Thymus (tissue), 11 donors: Measurements from ENCODE around the gene SIAH3. TPM values are rescaled to one million over a fixed set of nuclear protein-coding genes. Genes with fewer than 3 reads are reported as not detected.

Experiments
- DNase-seq, 9 donors: peaks; one replicate each; pipeline ENCODE4 v3.0.0-alpha.2; 2013; ENCODE audit warnings: low spot score in 9 of 9, low read depth in 6 of 9, missing footprints in 1 of 9
- H3K27ac ChIP-seq, 2 donors: one replicate each; pipeline ENCODE4 v1.5.1; 2013; ENCODE audit warnings: control low read depth in 1 of 2, low read depth in 1 of 2, low read length in 1 of 2, mild to moderate bottlenecking in 1 of 2, moderate library complexity in 1 of 2
- H3K27me3 ChIP-seq, 2 donors: one replicate each; pipeline ENCODE4 v1.5.1; 2013; ENCODE audit warnings: low read length in 1 of 2; ENCODE audit not compliant: control insufficient read depth in 2 of 2, insufficient read depth in 1 of 2
- H3K36me3 ChIP-seq, 2 donors: one replicate each; pipeline ENCODE4 v1.5.1; 2013; ENCODE audit warnings: low read length in 1 of 2, mild to moderate bottlenecking in 1 of 2, moderate library complexity in 1 of 2; ENCODE audit not compliant: control insufficient read depth in 2 of 2, insufficient read depth in 2 of 2
- H3K4me1 ChIP-seq, 2 donors: one replicate each; pipeline ENCODE4 v1.5.1; 2013; ENCODE audit warnings: low read length in 2 of 2; ENCODE audit not compliant: control insufficient read depth in 2 of 2, insufficient read depth in 2 of 2
- H3K4me3 ChIP-seq, 2 donors: one replicate each; pipeline ENCODE4 v1.5.1; 2013; ENCODE audit warnings: low read length in 2 of 2, control low read depth in 1 of 2, mild to moderate bottlenecking in 1 of 2
- H3K9me3 ChIP-seq, 2 donors: one replicate each; pipeline ENCODE4 v1.5.1; 2013; ENCODE audit warnings: low read length in 1 of 2, mild to moderate bottlenecking in 1 of 2; ENCODE audit not compliant: control insufficient read depth in 2 of 2, insufficient read depth in 1 of 2
- WGBS: extraction: QIAGEN DNeasy Blood & Tissue Kit; methylation state at CpG from one replicate; pipeline ENCODE4 v1.1.7; 2013; 5-methylcytosine and 5-hydroxymethylcytosine counted together
- polyA plus RNA-seq: library from polyadenylated mRNA; stranded (reverse); fragments of 200-250 nt; gene quantifications from one replicate; pipeline ENCODE4 v1.2.3, GENCODE V29; 2013
- total RNA-seq: library from RNA; stranded (reverse); fragments of 120-200 nt; gene quantifications from one replicate; pipeline ENCODE4 v1.2.4, GENCODE V29; 2013
- donor health status: healthy.

The SIAH3 gene
- total and polyA plus RNA-seq, 2 donors: 0.07 to 0.14 TPM

DNA sequence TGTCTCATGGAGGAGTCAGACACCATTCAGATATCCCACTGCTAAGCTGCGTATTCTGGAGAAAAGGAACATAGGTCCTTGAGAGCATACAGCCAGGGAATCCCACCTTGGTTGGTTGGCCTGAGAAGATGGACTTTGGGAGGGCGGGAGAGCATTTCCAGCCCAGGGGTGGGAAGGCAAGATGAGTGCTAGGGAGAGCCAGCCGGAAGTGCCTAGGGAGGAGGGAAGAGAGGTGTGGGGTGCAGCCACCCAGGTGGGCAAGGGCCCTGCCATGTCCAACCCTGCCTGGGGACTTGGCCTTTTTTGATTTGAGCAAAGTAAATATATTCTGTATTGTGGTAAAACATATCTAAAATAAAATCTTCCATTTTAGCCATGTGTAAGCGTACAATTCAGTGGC, 19.7 kb downstream of the SIAH3 start:
- H3K27me3 ChIP-seq: no peaks in the 10 kb centered on the region
- H3K9me3 ChIP-seq: no peaks in the 10 kb centered on the region
- WGBS: over 99% methylated on average over 4 of the region's 4 CpGs
- H3K4me3 ChIP-seq: no peak overlapping the region
- H3K4me1 ChIP-seq: no peaks in the 10 kb centered on the region
- no peak for DNase-seq
- H3K36me3 ChIP-seq: no peaks in the 10 kb centered on the region
- H3K27ac ChIP-seq: no peak overlapping the region

DNA sequence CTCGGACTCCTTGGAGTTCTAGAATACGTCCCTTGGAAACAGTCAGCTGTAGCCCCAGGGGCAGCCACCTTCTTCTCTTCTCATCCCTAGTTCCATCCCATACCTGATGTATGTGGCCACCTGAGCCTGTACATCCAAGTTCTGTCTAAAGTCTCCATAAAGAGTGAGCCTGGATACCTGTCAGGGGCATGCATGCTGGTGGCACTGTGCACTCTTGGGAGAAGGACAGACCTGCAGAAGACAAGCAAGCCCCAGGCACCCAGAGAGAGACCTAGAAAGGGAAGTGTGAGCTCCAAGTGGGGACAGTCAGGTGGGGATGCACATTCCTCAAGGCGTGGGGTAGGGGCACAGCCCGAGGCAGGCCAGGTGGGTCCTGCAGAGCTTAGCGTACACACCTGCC, 21.4 kb downstream of the SIAH3 start:
- Histone ChIP-seq H3K36me3 (no peaks in the 10 kb centered on the region), H3K27ac (no peak overlapping the region), H3K4me3 (no peak overlapping the region), H3K4me1 (no peaks in the 10 kb centered on the region), H3K27me3 (no peaks in the 10 kb centered on the region), H3K9me3 (no peaks in the 10 kb centered on the region)
- no peak for DNase-seq
- WGBS: 94% methylated on average over 5 of the region's 5 CpGs

DNA sequence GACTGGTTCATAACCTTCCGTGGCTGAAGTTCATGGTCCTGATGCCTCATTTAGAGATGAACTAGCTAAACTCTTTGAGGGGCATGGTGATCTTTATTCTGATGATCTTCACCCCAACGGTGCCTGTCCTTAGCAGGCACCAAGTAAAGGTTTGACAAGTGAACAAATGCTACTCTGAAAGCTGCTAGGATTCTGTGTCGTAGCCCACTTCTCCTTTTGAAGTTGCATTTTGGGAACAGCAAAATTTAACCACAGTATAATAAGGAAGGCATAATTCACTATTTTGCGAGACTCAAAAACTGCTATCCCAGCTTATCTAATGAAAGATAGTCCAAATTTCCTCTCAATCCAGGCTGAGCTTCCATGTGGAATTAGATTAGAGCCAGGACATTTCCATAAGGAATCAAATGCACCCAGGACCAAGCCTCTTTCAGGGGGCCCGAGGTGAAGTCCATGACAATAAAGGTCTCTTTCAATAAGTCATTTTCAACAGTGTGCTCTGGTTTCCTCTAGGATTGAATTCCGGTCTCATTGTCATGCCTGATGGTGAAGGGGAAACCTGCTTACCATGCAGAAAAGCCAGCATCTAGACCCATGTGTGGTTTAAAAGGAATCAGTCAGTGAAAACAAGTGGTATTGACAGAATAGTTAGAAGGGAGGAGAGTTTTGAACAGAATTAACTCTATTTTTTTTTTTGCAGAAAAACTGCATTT, 23.1 kb downstream of the SIAH3 start:
- Histone ChIP-seq H3K9me3 (no peaks in the 10 kb centered on the region), H3K27ac (no peak overlapping the region), H3K4me1 (no peaks in the 10 kb centered on the region), H3K27me3 (no peaks in the 10 kb centered on the region), H3K4me3 (no peak overlapping the region), H3K36me3 (no peaks in the 10 kb centered on the region)
- WGBS: 64% methylated on average over 6 of the region's 6 CpGs
- no peak for DNase-seq

DNA sequence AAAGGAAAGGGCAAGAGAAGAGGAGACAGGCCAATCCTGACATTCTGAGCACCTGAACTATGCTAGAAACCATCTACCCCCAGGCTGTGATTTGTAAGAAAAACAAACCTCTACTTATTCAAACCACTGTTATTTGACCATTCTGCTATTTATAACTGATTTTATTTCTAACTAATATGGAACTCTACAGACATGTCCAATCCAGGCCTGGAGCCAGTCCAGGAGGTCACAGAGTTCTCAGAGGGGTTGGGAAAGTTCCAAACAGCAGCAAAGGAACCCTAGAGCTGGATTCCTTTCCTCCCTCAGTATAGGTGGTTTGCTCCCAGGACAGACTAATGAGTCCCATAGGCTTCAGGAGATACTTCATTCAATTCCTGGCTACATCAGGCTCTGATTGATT, 24.2 kb downstream of the SIAH3 start:
- no peak for DNase-seq
- H3K27me3 ChIP-seq: no peaks in the 10 kb centered on the region
- no peak overlapping the region for H3K27ac ChIP-seq
- no peaks in the 10 kb centered on the region for H3K9me3 ChIP-seq
- no peaks in the 10 kb centered on the region for H3K36me3 ChIP-seq
- H3K4me3 ChIP-seq: no peak overlapping the region
- no peaks in the 10 kb centered on the region for H3K4me1 ChIP-seq

DNA sequence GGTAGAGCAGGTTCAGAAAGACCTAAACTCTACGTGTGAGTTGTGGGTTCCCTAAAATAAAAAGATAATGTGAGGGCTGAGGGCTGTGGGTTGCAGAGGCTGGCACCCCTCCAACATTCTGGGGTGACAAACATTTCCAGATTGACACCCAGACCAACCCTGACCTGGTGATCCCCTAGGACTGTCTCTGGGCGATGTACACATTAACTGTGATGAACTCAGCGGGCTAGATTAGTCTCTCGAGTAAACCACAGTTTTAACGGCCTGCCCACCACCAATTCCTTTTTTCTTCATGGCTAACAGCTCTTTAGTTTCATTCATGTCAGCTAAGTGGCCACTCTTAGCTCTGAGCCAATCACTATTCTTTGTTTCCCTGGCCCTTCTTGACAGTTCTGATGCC, 24.8 kb downstream of the SIAH3 start:
- WGBS: 11% methylated on average over 5 of the region's 5 CpGs
- H3K4me1 ChIP-seq: no peaks in the 10 kb centered on the region
- no peak for DNase-seq
- H3K36me3 ChIP-seq: no peaks in the 10 kb centered on the region
- H3K27ac ChIP-seq: no peak overlapping the region
- H3K9me3 ChIP-seq: no peaks in the 10 kb centered on the region
- no peaks in the 10 kb centered on the region for H3K27me3 ChIP-seq
- no peak overlapping the region for H3K4me3 ChIP-seq

DNA sequence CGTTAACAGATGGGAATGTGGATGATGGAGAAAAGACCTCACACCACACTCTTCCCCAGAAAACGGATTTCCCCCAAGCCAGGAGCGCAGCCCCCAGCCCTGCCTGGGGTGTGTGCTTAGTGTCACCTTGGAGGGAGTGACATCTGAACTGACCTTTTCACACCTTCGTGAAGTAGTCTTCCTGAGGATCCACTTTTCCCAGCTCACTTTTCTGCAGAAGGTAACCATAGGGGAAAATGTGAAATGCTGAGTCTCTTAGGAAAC, 26.2 kb downstream of the SIAH3 start:
- WGBS: 98% methylated on average over 4 of the region's 4 CpGs
- DNase-seq: no peak
- Histone ChIP-seq H3K27ac (no peak overlapping the region), H3K27me3 (no peaks in the 10 kb centered on the region), H3K36me3 (no peaks in the 10 kb centered on the region), H3K9me3 (no peaks in the 10 kb centered on the region), H3K4me3 (no peak overlapping the region), H3K4me1 (no peaks in the 10 kb centered on the region)

DNA sequence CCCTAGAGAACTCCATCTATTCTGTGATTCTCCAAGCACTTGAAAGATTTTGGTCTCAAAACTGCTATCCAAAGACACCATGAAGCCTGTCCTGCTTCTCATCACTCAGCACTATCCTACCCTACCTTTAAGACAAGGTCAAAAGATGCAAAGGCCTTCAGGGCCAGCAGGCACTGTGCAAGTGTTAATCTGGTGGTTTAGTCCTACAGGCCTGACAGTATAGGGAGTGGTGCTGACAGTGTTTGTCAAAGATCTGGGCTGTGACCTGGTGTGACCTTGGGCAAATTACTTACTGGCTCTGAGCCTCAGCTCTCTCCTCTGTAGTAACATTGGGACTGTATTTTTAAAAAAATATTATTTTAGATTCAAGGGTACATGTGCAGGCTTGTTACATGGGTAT, 28.0 kb downstream of the SIAH3 start:
- Histone ChIP-seq H3K4me3 (no peak overlapping the region), H3K4me1 (no peaks in the 10 kb centered on the region), H3K9me3 (no peaks in the 10 kb centered on the region), H3K27me3 (no peaks in the 10 kb centered on the region), H3K27ac (no peak overlapping the region), H3K36me3 (no peaks in the 10 kb centered on the region)
- no peak for DNase-seq

DNA sequence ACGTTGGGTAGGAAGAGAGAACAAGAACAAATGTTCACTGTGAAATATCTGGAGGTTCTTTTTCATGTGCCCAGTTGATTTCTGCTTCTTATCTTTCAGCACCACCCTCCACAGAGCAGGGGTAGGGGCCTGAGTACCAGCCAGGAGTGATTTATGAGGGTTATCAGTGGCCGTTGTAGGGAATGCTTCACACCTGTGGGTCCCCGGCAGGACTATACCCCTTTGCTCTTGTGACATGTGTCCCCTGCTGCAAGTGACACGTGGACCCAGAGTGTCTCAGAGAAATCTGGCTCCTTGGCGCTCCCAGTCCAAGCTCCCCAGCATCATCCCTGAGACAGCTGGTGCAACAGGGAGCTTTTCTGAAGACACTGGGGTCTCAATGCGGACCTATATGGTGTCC, 29.7 kb downstream of the SIAH3 start:
- WGBS: 91% methylated on average over 6 of the region's 6 CpGs
- no peak for DNase-seq
- H3K27ac ChIP-seq: no peak overlapping the region
- no peak overlapping the region for H3K4me3 ChIP-seq
- H3K36me3 ChIP-seq: no peaks in the 10 kb centered on the region
- no peaks in the 10 kb centered on the region for H3K27me3 ChIP-seq
- no peaks in the 10 kb centered on the region for H3K4me1 ChIP-seq
- no peaks in the 10 kb centered on the region for H3K9me3 ChIP-seq

DNA sequence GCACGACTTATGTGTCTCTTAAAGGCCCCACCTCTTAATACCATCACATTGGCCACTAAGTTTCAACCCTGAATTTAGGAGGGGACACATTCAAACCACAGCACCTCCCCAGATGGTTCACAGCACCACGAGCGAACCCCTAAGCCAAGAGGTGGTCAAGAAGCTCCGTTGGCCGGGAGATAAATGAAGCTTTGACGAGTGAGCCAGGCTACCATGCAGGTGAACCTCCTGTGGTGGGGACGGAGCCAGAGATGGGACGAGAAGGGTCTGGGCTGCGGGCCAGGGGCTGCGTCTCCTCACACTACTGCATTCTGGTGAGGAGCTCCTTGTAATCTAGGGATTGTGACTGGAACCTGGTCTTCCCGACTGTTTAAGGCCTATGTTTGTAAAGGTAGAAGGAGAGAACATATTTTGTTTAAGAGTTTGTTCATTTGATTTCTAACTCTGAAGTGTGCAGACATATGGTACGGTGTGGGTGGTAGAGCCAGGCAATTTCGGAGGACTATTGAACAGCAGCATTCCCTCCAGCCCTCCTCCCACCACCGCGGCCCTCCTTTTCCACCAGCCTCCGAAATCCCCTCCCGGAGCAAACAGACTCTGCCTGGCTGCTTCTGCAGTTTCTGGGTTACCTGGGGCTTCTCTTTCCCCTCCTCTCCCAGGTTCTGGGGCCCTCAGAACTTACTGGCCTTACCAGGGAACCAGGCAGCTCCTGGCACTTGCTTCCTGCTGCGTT, 31.3 kb downstream of the SIAH3 start:
- no peaks in the 10 kb centered on the region for H3K9me3 ChIP-seq
- no peak overlapping the region for H3K4me3 ChIP-seq
- DNase-seq: no peak
- H3K27ac ChIP-seq: no peak overlapping the region
- no peaks in the 10 kb centered on the region for H3K36me3 ChIP-seq
- WGBS: 97% methylated on average over 18 of the region's 18 CpGs
- H3K4me1 ChIP-seq: no peaks in the 10 kb centered on the region
- H3K27me3 ChIP-seq: no peaks in the 10 kb centered on the region
